Tibial artery (tissue), 4 donors: ENCODE measurements around the gene NMS.
"Not testable (repeated sequence)": the region's sequence is repeated elsewhere in the genome, so short reads cannot be mapped to it uniquely, and the experiment has no call there.

Experiments used
- DNase-seq, 2 donors: peaks; one replicate each; pipeline ENCODE4 v3.0.0-alpha.2; 2019
- H3K27ac ChIP-seq, 2 donors: fragments of 200-600 bp; sonication (generic) in 1 of 2; 1 replicate in 1 of 2; 2 replicates in 1 of 2; pipeline ENCODE4 v1.5.1; 2018 to 2019; ENCODE audit warnings: mild to moderate bottlenecking in 1 of 2
- H3K27me3 ChIP-seq, 2 donors: fragments of 200-600 bp; sonication (generic) in 1 of 2; one replicate each; pipeline versions ENCODE4 v1.5.1 to v1.6.0; 2016 to 2019
- H3K36me3 ChIP-seq, 3 donors: fragments of 200-600 bp; sonication (generic) in 2 of 3; one replicate each; pipeline ENCODE4 v1.5.1; 2016 to 2019; ENCODE audit warnings: mild to moderate bottlenecking in 2 of 3
- H3K4me1 ChIP-seq, 4 donors: fragments of 200-600 bp; sonication (generic) in 2 of 4; 1 replicate in 3 of 4; 2 replicates in 1 of 4; pipeline ENCODE4 v1.5.1; 2016 to 2019
- H3K4me3 ChIP-seq, 2 donors: fragments of 200-600 bp; sonication (generic) in 1 of 2; 1 replicate in 1 of 2; 2 replicates in 1 of 2; pipeline ENCODE4 v1.5.1; 2018 to 2019; ENCODE audit warnings: mild to moderate bottlenecking in 2 of 2
- H3K9me3 ChIP-seq, 3 donors: fragments of 200-600 bp; sonication (generic) in 1 of 3; one replicate each; pipeline ENCODE4 v1.5.1; 2016 to 2019
- CTCF ChIP-seq, 2 experiments: fragments of 200-600 bp in 1 of 2; fragments of 450-650 bp in 1 of 2; IDR thresholded peaks; one replicate each; pipeline ENCODE4 v1.5.1; 2017 to 2019; ENCODE audit warnings: antibody characterized with exemption in 2 of 2, mild to moderate bottlenecking in 1 of 2, moderate library complexity in 1 of 2
- intact Hi-C: fragments of 100-400 bp; cut with DNase I; formaldehyde crosslinking; loops from one replicate; pipeline ENCODE4 v1.15.0; 2023; ENCODE audit warnings: low total_unique reads

The NMS gene

DNA sequence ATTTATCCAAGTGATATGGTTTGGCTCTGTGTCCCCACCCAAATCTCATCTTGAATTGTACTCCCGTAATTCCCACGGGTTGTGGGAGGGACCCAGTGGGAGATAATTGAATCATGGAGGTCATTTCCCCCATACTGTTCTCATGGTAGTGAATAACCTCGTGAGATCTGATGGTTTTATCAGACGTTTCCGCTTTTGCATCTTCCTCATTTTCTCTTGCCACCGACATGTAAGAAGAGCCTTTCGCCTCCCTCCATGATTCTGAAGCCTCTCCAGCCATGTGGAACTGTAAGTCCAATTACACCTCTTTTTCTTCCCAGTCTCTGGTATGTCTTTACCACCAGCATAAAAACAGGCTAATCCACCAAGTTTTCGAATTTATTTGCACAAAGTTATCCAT is 32.5 kb upstream of the NMS start:
- H3K4me1 ChIP-seq, result no peaks in the 10 kb centered on the region
- intact Hi-C loops, result no loop called here
- H3K9me3 ChIP-seq, result no peaks in the 10 kb centered on the region
- no peak for TF ChIP-seq CTCF (IDR thresholded peaks at IDR 0.05)
- H3K36me3 ChIP-seq, result no peaks in the 10 kb centered on the region
- H3K27ac ChIP-seq, result no peak overlapping the region
- H3K27me3 ChIP-seq, result peaks cover 0 to 7% of the 10 kb centered on the region in 2 donors
- no peak for DNase-seq
- no peak overlapping the region for H3K4me3 ChIP-seq

DNA sequence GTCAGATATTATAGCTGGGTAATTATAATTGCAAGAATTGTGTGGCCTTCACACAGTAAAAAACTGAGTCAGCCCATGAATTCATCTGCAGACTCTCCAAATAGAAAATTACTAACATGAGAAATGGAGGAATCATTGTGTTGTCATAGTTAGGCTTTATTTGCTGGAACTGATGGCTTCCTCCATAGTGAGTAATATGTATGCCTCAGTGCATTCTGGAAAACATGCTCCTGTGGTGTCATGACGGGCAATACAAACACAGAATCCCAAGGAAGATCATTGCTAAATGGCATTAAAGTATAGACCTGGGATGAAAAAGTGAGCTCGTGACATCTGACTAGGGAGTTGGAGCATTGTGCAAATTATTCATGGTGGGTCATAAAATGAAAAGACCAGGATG is 23.6 kb upstream of the NMS start:
- H3K9me3 ChIP-seq, result no peaks in the 10 kb centered on the region
- H3K27ac ChIP-seq, result no peak overlapping the region
- intact Hi-C loops, result no loop called here
- TF ChIP-seq CTCF (IDR thresholded peaks at IDR 0.05), result no peak
- H3K4me3 ChIP-seq, result no peak overlapping the region
- no peak for DNase-seq
- H3K27me3 ChIP-seq, result no peaks in the 10 kb centered on the region
- no peaks in the 10 kb centered on the region for H3K4me1 ChIP-seq
- H3K36me3 ChIP-seq, result no peaks in the 10 kb centered on the region

GRCh38 chr2:100451092-100451491 is 19.2 kb upstream of the NMS start:
- no peaks in the 10 kb centered on the region for H3K27me3 ChIP-seq
- intact Hi-C loops, result no loop called here
- H3K9me3 ChIP-seq, result no peaks in the 10 kb centered on the region
- no peak overlapping the region for H3K27ac ChIP-seq
- H3K4me1 ChIP-seq, result no peaks in the 10 kb centered on the region
- no peak overlapping the region for H3K4me3 ChIP-seq
- no peaks in the 10 kb centered on the region for H3K36me3 ChIP-seq
- no peak for DNase-seq
- TF ChIP-seq CTCF (IDR thresholded peaks at IDR 0.05), result no peak

GRCh38 chr2:100451734-100452133 is 18.5 kb upstream of the NMS start:
- intact Hi-C loops, result no loop called here
- Histone ChIP-seq H3K36me3 (no peaks in the 10 kb centered on the region), H3K4me1 (no peaks in the 10 kb centered on the region), H3K9me3 (no peaks in the 10 kb centered on the region), H3K27me3 (no peaks in the 10 kb centered on the region), H3K4me3 (no peak overlapping the region), H3K27ac (no peak overlapping the region)
- TF ChIP-seq CTCF (IDR thresholded peaks at IDR 0.05), result no peak
- DNase-seq, result no peak

GRCh38 chr2:100453853-100454252 is 16.4 kb upstream of the NMS start:
- H3K27ac ChIP-seq, result no peak overlapping the region
- intact Hi-C loops, result no loop called here
- no peaks in the 10 kb centered on the region for H3K27me3 ChIP-seq
- H3K4me3 ChIP-seq, result no peak overlapping the region
- no peaks in the 10 kb centered on the region for H3K36me3 ChIP-seq
- peaks cover 0 to 3% (median 0%) of the 10 kb centered on the region in 3 donors for H3K9me3 ChIP-seq
- no peak for TF ChIP-seq CTCF (IDR thresholded peaks at IDR 0.05)
- no peaks in the 10 kb centered on the region for H3K4me1 ChIP-seq
- no peak for DNase-seq

DNA sequence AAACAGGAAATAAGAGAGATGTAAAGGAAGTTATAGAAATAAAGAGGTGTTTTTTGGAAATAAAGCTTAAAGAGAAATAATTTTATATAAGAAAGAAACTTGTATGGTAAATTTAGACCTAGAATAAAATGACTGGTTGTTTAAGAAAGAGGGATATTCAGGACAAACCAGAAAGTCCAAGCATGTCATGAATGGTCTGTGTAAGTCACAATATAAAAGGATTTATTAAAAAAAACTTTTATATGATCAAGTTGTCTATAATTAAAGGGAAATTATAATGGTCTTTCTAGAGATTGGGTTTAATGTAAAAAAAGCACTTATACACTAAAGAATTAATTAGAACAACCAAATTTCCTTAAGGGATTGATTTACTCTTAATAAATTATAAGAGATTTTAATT is 13.9 kb upstream of the NMS start:
- H3K4me1 ChIP-seq, intact Hi-C loops, H3K4me3 ChIP-seq: not testable (repeated sequence)

More for the DNA sequence above, 13.9 kb upstream of the NMS start:
- H3K27ac ChIP-seq, H3K27me3 ChIP-seq, DNase-seq, H3K36me3 ChIP-seq, H3K9me3 ChIP-seq: not testable (repeated sequence)
